A549 (cell line): Measurements from ENCODE around the gene PHAF1. TPM values are rescaled to one million over a fixed set of nuclear protein-coding genes. Genes with fewer than 3 reads are reported as not detected.

Experiments
- ATAC-seq, 2 experiments: fragments of 200-7000 bp in 1 of 2; fragments of >200 bp in 1 of 2; cut with Nextera tagmentation in 1 of 2; cut with Tn5 transposase in 1 of 2; 3 replicates each; pipeline versions ENCODE4 v1.8.0 to v1.9.1; 2018 to 2020; ENCODE audit warnings: mild to moderate bottlenecking in 1 of 2, moderate library complexity in 1 of 2
- CTCF ChIA-PET: fragments of 300-600 bp; sonication (Branson Sonifier 250); formaldehyde crosslinking; extraction: SDS; loops from one replicate; lab custom pipeline; 2021; ENCODE audit warnings: antibody characterized with exemption, inconsistent platforms; lab: Yijun Ruan, JAX
- POLR2A ChIA-PET: fragments of 350-600 bp; formaldehyde crosslinking; extraction: SDS; loops from one replicate; lab custom pipeline; 2021; ENCODE audit warnings: antibody characterized with exemption, inconsistent platforms; lab: Yijun Ruan, JAX
- DNase-seq, 2 experiments: peaks; one replicate each; pipeline versions ENCODE4 v3.0.0 to v3.0.0-alpha.2; 2011 to 2016; ENCODE audit warnings: low read depth in 1 of 2, low spot score in 1 of 2
- FAIRE-seq: peaks from 2 replicates; lab custom pipeline; 2011; peaks lifted over from hg19 to GRCh38; lab: Jason Lieb, UNC
- H3K27ac ChIP-seq, 2 experiments: fragments of >200 bp; sonication (Bioruptor Twin); formaldehyde crosslinking; 3 replicates each; pipeline ENCODE4 v1.5.1; 2016 to 2017
- H3K4me1 ChIP-seq: fragments of >200 bp; sonication (Bioruptor Twin); formaldehyde crosslinking; 3 replicates; pipeline ENCODE4 v1.6.1; 2016
- H3K4me2 ChIP-seq: fragments of >200 bp; sonication (Bioruptor Twin); formaldehyde crosslinking; 3 replicates; pipeline ENCODE4 v1.6.1; 2016
- H3K4me3 ChIP-seq: fragments of >200 bp; sonication (Bioruptor Twin); formaldehyde crosslinking; 3 replicates; pipeline ENCODE4 v1.5.1; 2016
- H3K9me3 ChIP-seq: fragments of >200 bp; sonication (Bioruptor Twin); formaldehyde crosslinking; 3 replicates; pipeline ENCODE4 v1.6.1; 2016
- ATOH8 ChIP-seq: fragments of 250-450 bp; sonication (Bioruptor Pico); IDR thresholded peaks from 2 replicates; pipeline ENCODE4 v1.5.0; 2020; ENCODE audit warnings: low read depth, mild to moderate bottlenecking, moderate library complexity
- BHLHE40 ChIP-seq: IDR thresholded peaks from 2 replicates; pipeline ENCODE4 v1.6.1; 2012; ENCODE audit warnings: low read depth, low read length, inconsistent platforms
- CBX8 ChIP-seq: fragments of 200-600 bp; sonication (generic); IDR thresholded peaks from 2 replicates; pipeline ENCODE4 v1.6.1; 2016
- CHD4 ChIP-seq: fragments of 200-600 bp; sonication (generic); IDR thresholded peaks from 2 replicates; pipeline ENCODE4 v1.6.1; 2016; ENCODE audit warnings: antibody characterized with exemption, mild to moderate bottlenecking, borderline replicate concordance
- EHMT2 ChIP-seq: fragments of 200-600 bp; sonication (generic); IDR thresholded peaks from 2 replicates; pipeline ENCODE4 v1.6.1; 2016; ENCODE audit warnings: antibody characterized with exemption, low read depth, mild to moderate bottlenecking, moderate library complexity
- ESRRA ChIP-seq: fragments of 150-350 bp; IDR thresholded peaks from 2 replicates; pipeline ENCODE4 v1.6.1; 2014; ENCODE audit warnings: mild to moderate bottlenecking, low read length, borderline replicate concordance
- FOSL2 ChIP-seq, 2 experiments: fragments of 450-650 bp in 1 of 2; fragments of >200 bp in 1 of 2; sonication (Bioruptor Twin) in 1 of 2; formaldehyde crosslinking; IDR thresholded peaks; 2 replicates each; pipeline versions ENCODE4 v1.5.0 to v1.6.1; 2016 to 2020; ENCODE audit warnings: mild to moderate bottlenecking in 1 of 2, moderate library complexity in 1 of 2
- FOXS1 ChIP-seq: fragments of 250-450 bp; sonication (Bioruptor Pico); IDR thresholded peaks from 2 replicates; pipeline ENCODE4 v1.5.0; 2020; ENCODE audit warnings: mild to moderate bottlenecking, moderate library complexity
- GATA3 ChIP-seq: IDR thresholded peaks from 2 replicates; pipeline ENCODE4 v1.6.1; 2012; ENCODE audit warnings: borderline replicate concordance
- HES2 ChIP-seq: fragments of >200 bp; sonication (Bioruptor Twin); formaldehyde crosslinking; IDR thresholded peaks from 2 replicates; pipeline ENCODE4 v1.6.1; 2016
- HOXA7 ChIP-seq: fragments of 250-450 bp; sonication (Bioruptor Pico); IDR thresholded peaks from 2 replicates; pipeline ENCODE4 v1.5.0; 2020; ENCODE audit warnings: mild to moderate bottlenecking, moderate library complexity
- HOXB5 ChIP-seq: fragments of 250-450 bp; sonication (Bioruptor Pico); IDR thresholded peaks from 2 replicates; pipeline ENCODE4 v1.5.0; 2020; ENCODE audit warnings: mild to moderate bottlenecking, moderate library complexity
- KDM1A ChIP-seq: fragments of 200-600 bp; sonication (generic); IDR thresholded peaks from 2 replicates; pipeline ENCODE4 v1.6.1; 2016; ENCODE audit warnings: low read depth, mild to moderate bottlenecking
- MAZ ChIP-seq: fragments of 150-350 bp; IDR thresholded peaks from 2 replicates; pipeline ENCODE4 v1.6.1; 2014; ENCODE audit warnings: antibody characterized with exemption, low read depth, low read length, borderline replicate concordance
- NPAS2 ChIP-seq: fragments of 250-450 bp; sonication (Bioruptor Pico); IDR thresholded peaks from 2 replicates; pipeline ENCODE4 v1.8.0; 2022; ENCODE audit warnings: mild to moderate bottlenecking, moderate library complexity, borderline replicate concordance
- RNF2 ChIP-seq: fragments of 200-600 bp; sonication (generic); IDR thresholded peaks from 2 replicates; pipeline ENCODE4 v1.6.1; 2016; ENCODE audit warnings: low read depth, mild to moderate bottlenecking, antibody characterized with exemption, moderate library complexity, borderline replicate concordance
- USF2 ChIP-seq: fragments of 450-650 bp; IDR thresholded peaks from 2 replicates; pipeline ENCODE4 v1.6.1; 2014; ENCODE audit warnings: antibody characterized with exemption
- ZFP36 ChIP-seq: fragments of 450-650 bp; IDR thresholded peaks from 2 replicates; pipeline ENCODE4 v1.6.1; 2014; ENCODE audit warnings: borderline replicate concordance; ENCODE audit not compliant: partially characterized antibody
- WGBS: methylation state at CpG from one replicate; pipeline ENCODE4 v1.1.6; 2017; ENCODE audit errors: missing lambda C conversion rate; 5-methylcytosine and 5-hydroxymethylcytosine counted together
- polyA plus RNA-seq, 4 experiments: library from polyadenylated mRNA; depleted of rRNA in 3 of 4; stranded (reverse); fragments of >200 nt; fragmentation: RNase III in 1 of 4; extraction: RNeasy Plus Mini Kit Qiagen cat#74134 plus additional on column Dnase treatment in 1 of 4; gene quantifications; 2 replicates in 3 of 4; 3 replicates in 1 of 4; pipeline ENCODE4 v1.2.3, GENCODE V29; 2011 to 2017

PHAF1 gene
- polyA plus RNA-seq, 2 of the 4 experiments (the other 2 are of a cell fraction): 21.6 to 37.6 TPM

- peak overlapping the region; percentile 88 for H3K4me2 ChIP-seq
- peak overlapping the region; percentile 84 to 87 for H3K27ac ChIP-seq
- peaks cover 38% of the 10 kb centered on the region for H3K4me1 ChIP-seq
- ATAC-seq: no peak
- POLR2A ChIA-PET: interaction anchor here (0.6 to 1.2 kb wide), 2 partner anchors 10 to 14 kb away, joined by 3 to 7 read pairs; no protein-coding TSS in a partner anchor
- TF ChIP-seq HOXA7 (CRISPR knock-in tag) (no peak), RNF2 (no peak), BHLHE40 (no peak), CHD4 (no peak), KDM1A (no peak), ZFP36 (no peak), HOXB5 (CRISPR knock-in tag) (no peak), NPAS2 (CRISPR knock-in tag) (no peak), USF2 (no peak), FOXS1 (CRISPR knock-in tag) (no peak), GATA3 (no peak), ATOH8 (CRISPR knock-in tag) (no peak)
- TF ChIP-seq, all 56 proteins: peak for 0
- H3K4me3 ChIP-seq: peak overlapping the region; percentile 50
- 92% methylated on average over 23 of the region's 31 CpGs for whole genome bisulfite sequencing
- no peak for DNase-seq
- CTCF ChIA-PET: interaction anchor here (0.7 to 20.5 kb wide), 10 partner anchors 11 to 307 kb away, joined by 3 to 314 read pairs (median 5); partner anchors contain the start of genes ATP6V0D1, B3GNT9, EXOC3L1 and FBXL8
- no peak for FAIRE-seq
- no peaks in the 10 kb centered on the region for H3K9me3 ChIP-seq
Measured at GRCh38 chr16:67174706-67175231, 65.0 kb downstream of the PHAF1 start.

GRCh38 chr16:67176662-67177061 is 66.9 kb downstream of the PHAF1 start:
- no peak overlapping the region for H3K4me3 ChIP-seq
- POLR2A ChIA-PET: no interaction called here
- no peak overlapping the region for H3K4me2 ChIP-seq
- FAIRE-seq: no peak
- no peaks in the 10 kb centered on the region for H3K9me3 ChIP-seq
- peaks cover 33% of the 10 kb centered on the region for H3K4me1 ChIP-seq
- no peak for DNase-seq
- CTCF ChIA-PET: interaction anchor here (1.0 to 20.5 kb wide), 12 partner anchors 9 to 224 kb away, joined by 3 to 314 read pairs (median 6); partner anchors contain the start of genes B3GNT9, EXOC3L1, FBXL8 and MATCAP1
- ATAC-seq: no peak
- WGBS: 91% methylated on average over 9 of the region's 12 CpGs
- no peak for TF ChIP-seq USF2
- no peak for TF ChIP-seq FOSL2 (IDR thresholded peaks at IDR 0.05)
- no peak for TF ChIP-seq FOSL2 (CRISPR knock-in tag; IDR thresholded peaks at IDR 0.05)
- TF ChIP-seq KDM1A: no peak
- no peak for TF ChIP-seq EHMT2
- TF ChIP-seq ESRRA: no peak
- TF ChIP-seq MAZ: no peak
- no peak for TF ChIP-seq CBX8
- TF ChIP-seq HES2: no peak
- TF ChIP-seq, all 56 proteins: peak for 0
- H3K27ac ChIP-seq: no peak overlapping the region
